CD4-positive, alpha-beta T cell (primary cell): ENCODE results near the gene S100A5. TPM values are rescaled to one million over a fixed set of nuclear protein-coding genes. Genes with fewer than 3 reads are reported as not detected.

Source experiments
- ATAC-seq: fragments of 200-7000 bp; cut with Tn5 transposase; one replicate; pipeline ENCODE4 v1.10.0; 2022; ENCODE audit warnings: mild to moderate bottlenecking; ENCODE audit not compliant: poor library complexity
- CTCF ChIA-PET: fragments of 350-600 bp; sonication (Branson Sonifier 250); formaldehyde crosslinking; loops from one replicate; lab custom pipeline; 2021; ENCODE audit warnings: antibody characterized with exemption, inconsistent platforms; lab: Charles Lee
- POLR2A ChIA-PET: fragments of 350-600 bp; sonication (Branson Sonifier 250); formaldehyde crosslinking; loops from one replicate; lab custom pipeline; 2021; ENCODE audit warnings: antibody characterized with exemption, inconsistent platforms; lab: Charles Lee
- DNase-seq, 14 experiments: peaks; one replicate each; pipeline ENCODE4 v3.0.0-alpha.2; 2013 to 2020; ENCODE audit warnings: mixed read lengths in 2 of 14
- H3K27ac ChIP-seq, 2 donors: one replicate each; pipeline versions ENCODE4 v1.5.1 to v1.7.0; 2013; ENCODE audit warnings: low read length in 2 of 2, low read depth in 1 of 2, mild to moderate bottlenecking in 1 of 2
- H3K27me3 ChIP-seq, 2 experiments: 1 replicate in 1 of 2; 2 replicates in 1 of 2; pipeline versions ENCODE4 v1.6.1 to v1.7.0; 2013; ENCODE audit warnings: low read length in 2 of 2, control low read depth in 1 of 2, mild to moderate bottlenecking in 1 of 2, moderate library complexity in 1 of 2; ENCODE audit not compliant: insufficient read depth in 2 of 2, control insufficient read depth in 1 of 2
- H3K36me3 ChIP-seq: one replicate; pipeline ENCODE4 v1.6.1; 2013; ENCODE audit warnings: low read length, control low read depth; ENCODE audit not compliant: insufficient read depth
- H3K4me1 ChIP-seq: one replicate; pipeline ENCODE4 v1.6.1; 2013; ENCODE audit warnings: low read length, control low read depth; ENCODE audit not compliant: insufficient read depth
- H3K4me3 ChIP-seq: one replicate; pipeline ENCODE4 v1.5.1; 2013; ENCODE audit warnings: mild to moderate bottlenecking, low read length, moderate library complexity
- H3K9me3 ChIP-seq, 2 experiments: 1 replicate in 1 of 2; 2 replicates in 1 of 2; pipeline versions ENCODE4 v1.6.1 to v1.7.0; 2013; ENCODE audit warnings: low read length in 2 of 2, mild to moderate bottlenecking in 2 of 2, control low read depth in 1 of 2, moderate library complexity in 1 of 2; ENCODE audit not compliant: control insufficient read depth in 1 of 2, insufficient read depth in 1 of 2
- H3K27ac Mint-ChIP-seq: one replicate; pipeline ENCODE4 v1.8.0; 2020; ENCODE audit warnings: mixed read lengths
- H3K27me3 Mint-ChIP-seq: one replicate; pipeline ENCODE4 v1.8.0; 2021; ENCODE audit warnings: mixed read lengths
- H3K36me3 Mint-ChIP-seq: one replicate; pipeline ENCODE4 v1.8.0; 2021; ENCODE audit warnings: low read depth, mixed read lengths
- H3K4me1 Mint-ChIP-seq: one replicate; pipeline ENCODE4 v1.8.0; 2021; ENCODE audit warnings: low read depth, mixed read lengths
- H3K4me3 Mint-ChIP-seq: one replicate; pipeline ENCODE4 v1.8.0; 2020; ENCODE audit warnings: mild to moderate bottlenecking, mixed read lengths
- H3K9me3 Mint-ChIP-seq: one replicate; pipeline ENCODE4 v1.8.0; 2020; ENCODE audit warnings: mixed read lengths
- CTCF ChIP-seq: fragments of 200-600 bp; IDR thresholded peaks from one replicate; pipeline ENCODE4 v1.8.0; 2022; ENCODE audit warnings: antibody characterized with exemption, mild to moderate bottlenecking
- intact Hi-C, 2 experiments: fragments of 100-400 bp; cut with DNase I in 1 of 2; cut with micrococcal nuclease in 1 of 2; formaldehyde crosslinking; loops; one replicate each; pipeline versions ENCODE4 v1.15.1 to v1.9.0; 2023 to 2025; cut with DNase I, micrococcal nuclease
- total RNA-seq, 174 experiments: library from RNA in 2 of 174; stranded (reverse) in 2 of 174; gene quantifications; one replicate each; pipeline ENCODE4 v1.2.3 and lab custom pipeline; 2021 to 2026

Gene S100A5
- total RNA-seq, 2 experiments from 2014 or later, result 0.80 to 1.3 TPM

- Mint-ChIP-seq H3K27me3 (no peaks in the 10 kb centered on the region), H3K9me3 (no peaks in the 10 kb centered on the region), H3K36me3 (peaks cover 51% of the 10 kb centered on the region), H3K4me1 (peaks cover 90% of the 10 kb centered on the region), H3K27ac (peak overlapping the region; percentile 98), H3K4me3 (peak overlapping the region; percentile 86)
- intact Hi-C loops, result loop anchor here in 1 of 2 experiments (5.0 kb wide), 1 partner anchor 133 kb away; the partner anchor contains the start of gene ILF2
- no peaks in the 10 kb centered on the region for H3K27me3 ChIP-seq
- H3K27ac ChIP-seq, result peak overlapping the region; percentile 71 to 74
- H3K4me1 ChIP-seq, result peaks cover 85% of the 10 kb centered on the region
- H3K4me3 ChIP-seq, result no peak overlapping the region
- DNase-seq (no peak), ATAC-seq (no peak)
- POLR2A ChIA-PET, result interaction anchor here (2.0 to 3.4 kb wide), 3 partner anchors 7 to 95 kb away, joined by 8 to 23 read pairs (median 19); partner anchors contain the start of gene CHTOP
- H3K36me3 ChIP-seq, result peaks cover 25% of the 10 kb centered on the region
- no peaks in the 10 kb centered on the region for H3K9me3 ChIP-seq
- TF ChIP-seq CTCF, result no peak
- CTCF ChIA-PET, result interaction anchor here (2.7 kb wide), 1 partner anchor 29 kb away, joined by 15 read pairs; no protein-coding TSS in a partner anchor
Observed at GRCh38 chr1:153539395-153540093, 1.2 kb downstream of the S100A5 start.

GRCh38 chr1:153538315-153538821 is 2.4 kb downstream of the S100A5 start:
- CTCF ChIA-PET, result no interaction called here

GRCh38 chr1:153537376-153537730 is 3.4 kb downstream of the S100A5 start:
- peak overlapping the region in 1 of 2 donors; percentile 87 for H3K27ac ChIP-seq
- peak overlapping the region; percentile 95 for H3K4me3 Mint-ChIP-seq
- H3K4me3 ChIP-seq, result no peak overlapping the region
- no peak for ATAC-seq
- peaks cover 90% of the 10 kb centered on the region for H3K4me1 Mint-ChIP-seq
- H3K27me3 ChIP-seq, result no peaks in the 10 kb centered on the region
- intact Hi-C loops, result loop anchor here in 1 of 2 experiments (5.0 kb wide), 1 partner anchor 135 kb away; the partner anchor contains the start of gene ILF2
- H3K27ac Mint-ChIP-seq, result peak overlapping the region; percentile 99
- POLR2A ChIA-PET, result interaction anchor here (6.4 kb wide), 1 partner anchor 7 kb away, joined by 246 read pairs; the partner anchor contains the start of gene S100A4
- H3K36me3 Mint-ChIP-seq, result peaks cover 35% of the 10 kb centered on the region
- no peaks in the 10 kb centered on the region for H3K9me3 Mint-ChIP-seq
- CTCF ChIA-PET, result no interaction called here
- peaks cover 85% of the 10 kb centered on the region for H3K4me1 ChIP-seq
- H3K36me3 ChIP-seq, result peaks cover 14% of the 10 kb centered on the region
- H3K9me3 ChIP-seq, result no peaks in the 10 kb centered on the region
- no peak for TF ChIP-seq CTCF
- DNase-seq, result no peak
- H3K27me3 Mint-ChIP-seq, result no peaks in the 10 kb centered on the region

More at GRCh38 chr1:153538315-153538821, 2.4 kb downstream of the S100A5 start:
- H3K4me1 ChIP-seq, result peaks cover 85% of the 10 kb centered on the region
- Mint-ChIP-seq H3K36me3 (peaks cover 41% of the 10 kb centered on the region), H3K27ac (peak overlapping the region; percentile 99), H3K27me3 (no peaks in the 10 kb centered on the region), H3K4me1 (peaks cover 90% of the 10 kb centered on the region), H3K9me3 (no peaks in the 10 kb centered on the region), H3K4me3 (peak overlapping the region; percentile 51)
- intact Hi-C loops, result loop anchor here in 1 of 2 experiments (5.0 kb wide), 1 partner anchor 134 kb away; the partner anchor contains the start of gene ILF2
- H3K27ac ChIP-seq, result no peak overlapping the region
- H3K27me3 ChIP-seq, result no peaks in the 10 kb centered on the region
- TF ChIP-seq CTCF, result no peak
- no peaks in the 10 kb centered on the region for H3K9me3 ChIP-seq
- no peak overlapping the region for H3K4me3 ChIP-seq
- DNase-seq, result no peak
- no peak for ATAC-seq
- POLR2A ChIA-PET, result interaction anchor here (0.8 kb wide), 1 partner anchor 96 kb away, joined by 4 read pairs; the partner anchor contains the start of gene CHTOP
- H3K36me3 ChIP-seq, result peaks cover 22% of the 10 kb centered on the region
